Activated effector memory CD4-positive, alpha-beta T cell treated with anti-CD3 and anti-CD28 coated beads, Interleukin-2, amount 50 U/mL, for 16 hours (primary cell): ENCODE results near the gene MAN1C1.
"Not testable (repeated sequence)": the region's sequence is repeated elsewhere in the genome, so short reads cannot be mapped to it uniquely, and the experiment has no call there.

ENCODE experiments used
- DNase-seq: peaks from one replicate; pipeline ENCODE4 v3.0.0-alpha.2; 2020

MAN1C1 gene

DNA sequence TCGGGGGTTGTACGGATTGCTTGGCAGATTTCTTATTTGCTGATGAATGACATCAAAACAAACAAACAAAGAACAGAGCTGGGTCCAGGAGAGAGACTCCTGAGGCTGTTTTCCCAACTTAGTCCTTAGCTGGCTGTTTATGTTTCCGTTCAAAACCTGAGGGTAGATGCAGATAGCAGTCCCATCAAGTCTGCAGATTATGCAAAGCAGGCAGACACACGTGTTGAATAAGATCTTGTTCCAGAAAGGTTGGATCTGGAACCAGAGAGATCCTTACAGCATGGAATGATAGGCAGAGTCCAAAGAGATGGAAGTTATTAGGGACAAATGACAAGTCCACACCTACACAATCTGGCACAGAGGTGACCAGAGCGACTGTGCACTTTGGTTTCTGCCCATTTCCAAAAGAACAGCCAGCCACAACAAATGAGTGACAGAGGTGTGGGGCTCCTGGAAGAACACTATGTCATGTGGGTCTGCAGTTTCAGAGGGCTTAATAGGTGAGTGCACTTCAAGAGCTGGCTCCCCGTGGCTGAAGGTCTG, 65.5 kb downstream of the MAN1C1 start:
- peak; percentile 22 for DNase-seq

DNA sequence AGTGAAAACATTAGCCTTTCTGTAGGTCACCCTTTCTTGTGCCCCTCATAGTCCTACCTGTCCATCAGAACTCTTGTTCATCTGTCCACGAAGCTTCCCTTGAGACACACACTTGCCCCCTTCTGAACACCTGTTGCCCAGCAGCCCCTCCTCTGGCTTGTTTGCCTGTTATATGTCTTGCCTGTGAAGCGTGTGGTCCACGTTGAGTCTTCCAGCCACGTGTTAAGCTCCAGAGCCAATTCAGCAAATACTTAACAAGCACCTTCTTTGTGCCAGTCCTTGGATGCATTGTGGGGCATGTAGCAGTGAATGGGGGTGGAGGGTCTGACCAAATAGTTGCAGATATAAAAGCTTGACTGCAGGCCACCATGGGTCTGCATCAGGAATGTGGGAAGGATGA, 66.6 kb downstream of the MAN1C1 start:
- peak; percentile 31 for DNase-seq

GRCh38 chr1:25683731-25684130, 67.1 kb downstream of the MAN1C1 start:
- peak; percentile 28 for DNase-seq

GRCh38 chr1:25684216-25684965, 67.8 kb downstream of the MAN1C1 start:
- DNase-seq = peak; percentile 43

- DNase-seq = peak; percentile 47
Measured at GRCh38 chr1:25685211-25685750, 68.7 kb downstream of the MAN1C1 start.

DNA sequence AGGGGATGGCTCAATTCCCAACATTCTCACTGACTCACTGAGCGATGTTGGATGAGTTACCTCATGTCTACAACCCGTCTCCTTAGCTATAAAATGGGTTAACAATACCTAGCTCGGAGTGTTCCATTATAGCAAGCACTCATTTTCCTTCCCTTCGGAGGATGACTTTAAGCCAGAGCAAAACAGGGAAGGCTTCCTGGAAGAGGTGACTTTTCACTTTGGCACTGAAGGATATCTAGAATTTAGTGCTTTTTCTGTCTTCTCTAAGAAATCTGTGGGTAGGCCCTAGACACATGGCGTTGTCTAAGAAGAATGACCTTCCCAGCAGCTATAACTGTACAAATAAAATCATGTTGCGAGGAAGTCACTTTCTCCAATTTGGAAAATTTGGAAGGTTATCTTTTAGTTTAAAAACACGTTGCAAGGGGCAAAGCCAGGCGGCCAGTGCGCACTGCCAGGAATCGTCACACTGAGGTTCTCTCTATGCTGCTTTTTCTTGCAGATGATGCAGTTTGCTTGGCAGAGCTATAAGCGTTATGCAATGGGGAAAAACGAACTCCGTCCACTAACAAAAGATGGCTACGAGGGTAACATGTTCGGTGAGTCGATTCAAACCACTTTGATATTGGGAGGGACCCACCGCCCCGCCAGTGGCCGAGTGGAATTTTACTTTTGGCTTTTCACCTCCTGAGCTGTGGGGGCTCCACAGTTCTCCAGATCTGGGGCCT, 69.5 kb downstream of the MAN1C1 start:
- DNase-seq = peak; percentile 43

GRCh38 chr1:25687221-25688017, 70.8 kb downstream of the MAN1C1 start:
- DNase-seq = no peak

- no peak for DNase-seq
Measured at GRCh38 chr1:25688390-25689119, 72.0 kb downstream of the MAN1C1 start.

DNA sequence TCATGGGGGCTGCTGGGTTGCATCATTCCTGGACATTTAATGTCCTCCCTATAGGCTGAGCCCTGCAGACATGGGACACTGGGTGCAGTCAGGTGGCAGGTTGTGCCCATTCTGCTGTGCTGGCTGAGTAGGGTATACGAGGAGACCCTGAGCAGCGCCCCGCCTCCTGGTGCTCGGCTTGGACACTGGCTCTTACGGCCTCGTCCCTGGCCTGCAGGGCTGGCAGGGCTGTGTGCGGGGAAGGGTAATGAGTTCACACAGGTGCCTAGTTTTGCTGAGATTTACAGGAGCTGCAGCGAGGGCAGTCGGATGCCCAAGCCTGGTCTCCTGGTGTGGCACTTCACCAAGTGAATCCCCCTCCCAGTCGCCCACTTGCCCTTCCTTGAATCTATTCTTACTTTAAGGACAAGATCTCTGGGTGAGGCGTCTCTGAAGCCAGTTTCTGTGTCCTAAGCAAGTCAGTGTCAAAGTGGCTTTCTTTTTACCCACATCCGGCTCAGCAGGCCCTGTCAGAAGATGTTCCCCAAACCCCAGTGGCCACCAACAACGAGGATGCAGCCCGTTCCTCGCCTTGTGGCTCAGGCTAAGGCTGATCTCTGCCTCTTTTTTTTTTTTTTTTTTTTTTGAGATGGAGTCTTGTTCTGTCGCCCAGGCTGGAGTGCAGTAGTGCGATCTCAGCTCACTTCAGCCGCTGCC, 73.2 kb downstream of the MAN1C1 start:
- DNase-seq = peak; percentile 56

- peak; percentile 53 for DNase-seq
Measured at GRCh38 chr1:25690396-25690956, 73.9 kb downstream of the MAN1C1 start.

GRCh38 chr1:25691211-25691610, 74.6 kb downstream of the MAN1C1 start:
- DNase-seq = no peak

DNA sequence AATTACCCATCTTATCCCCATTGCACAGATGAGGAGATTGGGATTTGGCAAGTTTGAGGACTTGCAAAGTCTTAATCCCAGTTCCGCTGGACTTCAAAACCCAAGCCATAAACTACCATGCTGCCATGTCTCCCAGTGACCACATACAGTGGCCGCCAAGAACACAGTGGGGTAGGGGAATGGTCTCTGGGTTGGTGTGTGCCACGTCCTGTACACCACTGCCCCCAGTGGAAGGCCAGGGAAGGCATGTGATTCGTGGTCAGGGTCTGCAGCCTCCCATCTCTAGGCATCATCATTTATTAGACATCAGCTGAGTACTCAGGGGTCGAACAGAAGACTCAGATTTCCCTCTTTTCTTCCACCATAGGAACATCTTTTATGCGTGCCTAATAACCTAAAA, 76.0 kb downstream of the MAN1C1 start:
- DNase-seq = peak; percentile 68

GRCh38 chr1:25694167-25695007, 77.8 kb downstream of the MAN1C1 start:
- DNase-seq = peak; percentile 49

DNA sequence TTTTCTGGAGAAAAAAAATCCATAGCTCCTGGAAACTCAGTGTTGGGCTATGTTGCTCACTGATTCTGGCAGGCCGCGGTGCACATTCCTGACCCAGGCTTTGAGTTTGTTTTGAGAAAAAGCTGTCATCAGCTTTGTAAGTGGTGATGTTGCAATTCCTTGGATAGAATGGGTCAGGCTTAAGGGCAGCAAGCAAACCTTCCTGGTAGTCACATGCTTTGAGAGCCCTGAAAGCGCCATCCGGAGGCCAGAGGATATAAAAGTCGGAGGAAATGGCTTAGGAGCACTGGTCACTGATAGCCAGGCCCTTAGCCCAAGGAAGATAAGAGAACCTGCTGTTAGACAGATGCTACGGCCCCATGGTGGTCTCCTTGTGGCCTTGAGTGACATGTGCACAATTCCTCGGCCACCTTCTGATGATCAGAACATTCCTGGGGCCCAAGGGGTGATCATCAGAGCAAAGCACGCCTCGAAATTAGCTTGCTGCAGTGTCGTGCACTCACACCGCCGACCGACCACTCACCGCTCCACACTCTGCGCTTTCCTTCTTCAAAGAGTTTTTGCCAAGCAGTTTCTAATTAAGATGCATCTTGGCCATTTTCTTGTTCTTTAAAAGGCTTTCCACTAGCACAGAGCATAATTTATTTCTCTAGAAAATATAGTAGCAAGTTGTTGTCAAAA, 78.6 kb downstream of the MAN1C1 start:
- DNase-seq = peak; percentile 14

DNA sequence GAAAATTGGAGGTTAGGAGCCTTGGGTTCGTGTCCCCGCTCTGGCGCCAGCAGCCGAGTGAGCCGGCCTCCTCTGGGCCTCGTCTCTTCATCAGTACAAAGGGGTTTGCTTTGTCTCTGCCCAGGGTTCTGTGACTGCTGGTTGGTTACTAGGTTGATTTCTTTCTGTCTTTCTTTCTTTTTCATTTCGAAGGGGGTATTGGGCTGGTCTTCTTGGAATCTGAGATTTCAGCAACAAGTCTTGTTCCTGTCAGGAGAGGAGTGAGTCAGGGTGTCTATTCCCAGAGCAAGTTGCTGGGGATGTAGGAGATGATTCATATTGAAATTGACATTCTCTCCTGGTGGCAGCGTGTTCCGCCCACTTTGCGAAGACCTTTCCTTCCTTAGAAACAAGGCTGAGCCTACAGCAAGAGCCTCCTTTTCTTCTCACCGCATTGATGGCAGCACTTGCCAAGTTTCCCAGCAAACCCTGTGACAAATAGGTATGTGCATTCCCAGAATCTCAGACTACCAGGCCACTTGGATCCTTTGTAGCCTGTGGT, 79.2 kb downstream of the MAN1C1 start:
- DNase-seq = peak; percentile 51

GRCh38 chr1:25696643-25697042, 80.1 kb downstream of the MAN1C1 start:
- peak; percentile 2 for DNase-seq

DNA sequence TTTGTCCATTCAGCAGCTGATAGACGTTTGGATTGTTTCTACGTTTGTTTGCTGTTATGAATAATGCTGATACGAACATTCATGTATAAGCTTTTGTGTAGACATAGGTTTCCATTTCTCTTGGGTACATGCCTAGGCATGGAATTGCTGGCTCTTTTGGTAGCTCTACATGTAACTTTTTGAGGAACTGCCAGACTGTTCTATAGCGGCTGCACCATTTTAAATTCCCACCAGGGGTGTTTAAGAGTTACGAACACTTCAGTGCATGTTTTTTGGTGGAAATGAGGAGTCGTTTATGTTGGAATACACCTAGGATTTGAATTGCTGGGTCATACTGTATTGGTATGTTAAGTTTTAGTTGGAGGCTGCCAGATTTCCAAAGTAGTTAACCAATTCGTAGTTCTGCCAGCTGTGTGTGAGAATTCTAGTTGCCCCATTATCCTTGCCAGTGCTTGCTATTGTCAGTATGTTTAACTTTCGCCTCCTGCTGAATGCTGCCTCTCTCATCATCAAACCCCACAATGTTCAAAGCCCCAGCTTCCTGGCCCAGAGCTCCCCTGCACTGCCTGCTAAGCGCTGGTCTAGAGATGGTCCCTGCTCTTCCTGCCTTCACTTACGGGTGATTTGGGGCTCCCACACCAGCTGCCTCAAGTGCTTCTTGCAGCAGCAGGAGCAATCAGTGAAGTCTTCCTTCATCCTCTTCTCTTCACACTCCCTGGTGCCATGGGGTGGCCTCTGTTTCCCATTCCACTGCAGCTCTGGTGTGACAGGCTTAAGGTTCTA, 81.0 kb downstream of the MAN1C1 start:
- no peak for DNase-seq

DNA sequence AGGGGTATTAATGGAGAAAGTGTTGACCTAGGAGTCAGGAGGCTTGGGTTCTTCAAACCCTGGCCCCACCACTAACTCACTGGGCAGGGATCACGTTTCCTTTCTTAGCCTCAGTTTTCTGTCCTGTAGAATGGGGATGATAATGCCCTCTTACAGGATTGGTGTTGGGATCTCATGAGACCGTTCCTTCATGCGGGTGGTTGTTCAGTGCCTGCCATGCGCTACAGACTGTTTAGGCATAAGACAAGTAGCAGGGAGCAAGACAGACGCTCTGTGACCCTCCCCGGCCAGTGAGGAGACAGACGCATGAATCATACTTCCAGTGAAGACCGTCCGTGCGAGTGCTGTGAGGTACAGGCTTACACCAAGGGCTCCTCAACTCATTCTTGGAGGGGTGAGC, 81.7 kb downstream of the MAN1C1 start:
- no peak for DNase-seq

DNA sequence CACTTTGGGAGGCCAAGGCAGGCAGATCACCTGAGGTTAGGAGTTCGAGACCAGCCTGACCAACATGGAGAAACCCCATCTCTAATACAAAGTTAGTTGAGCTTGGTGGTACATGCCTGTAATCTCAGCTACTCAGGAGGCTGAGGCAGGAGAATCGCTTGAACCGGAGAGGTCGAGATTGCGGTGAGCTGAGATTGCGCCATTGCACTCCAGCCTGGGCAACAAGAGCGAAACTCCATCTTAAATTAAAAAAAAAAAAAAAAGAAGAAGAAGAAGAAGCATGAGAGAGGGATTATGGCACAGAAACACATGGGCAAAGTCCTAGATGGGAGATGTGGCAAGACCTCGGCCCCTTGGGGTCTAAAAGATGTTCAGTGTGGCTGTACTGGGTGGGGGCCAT, 82.5 kb downstream of the MAN1C1 start:
- not testable (repeated sequence) for DNase-seq
